ENCODE measurements around the gene CLCA2. TPM values are rescaled to one million over a fixed set of nuclear protein-coding genes. Genes with fewer than 3 reads are reported as not detected.

CLCA2 gene
- total and polyA plus RNA-seq, 10 donors = 0.02 to 0.06 TPM; not detected in 8

DNA sequence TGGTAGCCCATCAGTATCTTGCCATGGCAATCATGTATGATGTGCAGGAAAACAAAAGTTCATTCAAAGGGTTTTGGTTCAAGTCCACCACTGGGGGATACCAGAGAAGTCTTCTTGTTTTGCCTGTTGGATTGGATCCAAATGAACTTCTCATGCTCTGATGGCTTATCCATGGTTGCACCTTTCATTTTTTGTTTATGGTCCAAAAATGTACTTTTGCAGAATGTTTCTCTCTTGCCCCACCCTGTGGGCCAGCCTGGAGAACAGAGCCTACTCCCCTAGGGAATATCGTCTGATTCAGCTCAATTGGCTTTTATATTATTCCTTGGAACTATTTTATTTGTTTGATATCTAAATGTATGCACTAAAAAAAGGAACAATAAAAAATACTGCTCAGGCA, 24.7 kb downstream of the CLCA2 start:
- no peaks in the 10 kb centered on the region for H3K27me3 ChIP-seq (replicated peaks in 1 of 7)
- H3K27ac ChIP-seq = no peak overlapping the region
- no peaks in the 10 kb centered on the region for H3K4me1 ChIP-seq
- no peak for DNase-seq
- no peak overlapping the region for H3K4me3 ChIP-seq
- no peaks in the 10 kb centered on the region for H3K9me3 ChIP-seq
- 89 to 97% (median 94%) methylated on average over 1 of the region's 1 CpG for WGBS, 5 donors
- no peak for TF ChIP-seq POLR2AphosphoS5 (IDR thresholded peaks at IDR 0.05)
- TF ChIP-seq POLR2A (IDR thresholded peaks at IDR 0.05) = no peak
- TF ChIP-seq, protein P1, sequence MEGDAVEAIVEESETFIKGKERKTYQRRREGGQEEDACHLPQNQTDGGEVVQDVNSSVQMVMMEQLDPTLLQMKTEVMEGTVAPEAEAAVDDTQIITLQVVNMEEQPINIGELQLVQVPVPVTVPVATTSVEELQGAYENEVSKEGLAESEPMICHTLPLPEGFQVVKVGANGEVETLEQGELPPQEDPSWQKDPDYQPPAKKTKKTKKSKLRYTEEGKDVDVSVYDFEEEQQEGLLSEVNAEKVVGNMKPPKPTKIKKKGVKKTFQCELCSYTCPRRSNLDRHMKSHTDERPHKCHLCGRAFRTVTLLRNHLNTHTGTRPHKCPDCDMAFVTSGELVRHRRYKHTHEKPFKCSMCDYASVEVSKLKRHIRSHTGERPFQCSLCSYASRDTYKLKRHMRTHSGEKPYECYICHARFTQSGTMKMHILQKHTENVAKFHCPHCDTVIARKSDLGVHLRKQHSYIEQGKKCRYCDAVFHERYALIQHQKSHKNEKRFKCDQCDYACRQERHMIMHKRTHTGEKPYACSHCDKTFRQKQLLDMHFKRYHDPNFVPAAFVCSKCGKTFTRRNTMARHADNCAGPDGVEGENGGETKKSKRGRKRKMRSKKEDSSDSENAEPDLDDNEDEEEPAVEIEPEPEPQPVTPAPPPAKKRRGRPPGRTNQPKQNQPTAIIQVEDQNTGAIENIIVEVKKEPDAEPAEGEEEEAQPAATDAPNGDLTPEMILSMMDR (IDR thresholded peaks at IDR 0.05 in 8 of 11, conservative IDR thresholded peaks at IDR 0.05 in 3 of 11) = no peak
- no peaks in the 10 kb centered on the region for H3K36me3 ChIP-seq
- intact Hi-C loops (cut with DNase I; ENCODE audit: low total_unique reads) = no loop called here

DNA sequence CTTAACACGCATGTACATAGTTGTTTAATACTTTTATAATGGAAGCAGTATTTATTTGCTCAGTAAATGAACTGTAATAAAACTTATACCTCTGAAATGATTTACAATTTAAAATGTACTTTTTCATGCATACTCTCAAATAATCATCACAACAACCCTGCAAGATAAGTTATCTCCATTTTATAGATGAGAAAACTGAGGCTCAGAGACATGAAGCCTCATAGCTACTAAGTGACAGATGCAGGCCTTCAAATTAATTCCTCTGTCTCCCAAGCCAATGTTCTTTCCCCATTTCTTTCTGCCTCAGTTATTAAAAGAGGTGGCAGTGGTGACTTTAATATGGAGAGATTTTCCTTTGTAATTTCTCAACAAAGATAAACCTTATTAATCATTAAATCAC, 25.1 kb downstream of the CLCA2 start:
- WGBS, 5 donors = 94 to 100% (median 94%) methylated on average over 1 of the region's 1 CpG
- Histone ChIP-seq H3K27ac (no peak overlapping the region), H3K36me3 (no peaks in the 10 kb centered on the region), H3K27me3 (replicated peaks in 1 of 7) (no peaks in the 10 kb centered on the region), H3K9me3 (no peaks in the 10 kb centered on the region), H3K4me3 (no peak overlapping the region), H3K4me1 (no peaks in the 10 kb centered on the region)
- DNase-seq = no peak
- no peak for TF ChIP-seq POLR2AphosphoS5 (IDR thresholded peaks at IDR 0.05)
- intact Hi-C loops (cut with DNase I; ENCODE audit: low total_unique reads) = no loop called here

DNA sequence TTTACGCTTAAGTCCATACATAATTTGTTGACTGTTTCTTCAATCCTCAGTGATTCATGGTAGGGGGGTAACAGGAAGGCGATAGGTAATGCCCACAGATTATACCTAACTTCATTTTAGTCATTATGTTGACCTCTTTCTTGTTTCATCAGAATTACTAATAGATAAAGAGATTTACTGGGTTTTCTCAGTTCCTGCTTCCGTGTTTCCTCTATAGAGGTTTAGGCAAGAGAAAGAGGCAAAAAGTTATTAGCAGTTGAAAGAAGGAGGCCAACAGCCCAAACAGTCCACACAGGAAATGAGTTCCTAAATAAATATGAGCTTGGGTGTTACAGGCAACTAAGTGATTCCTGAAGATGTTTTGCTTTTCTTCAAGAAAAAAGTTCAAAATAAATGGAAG, 26.9 kb downstream of the CLCA2 start:
- intact Hi-C loops (cut with DNase I; ENCODE audit: low total_unique reads) = no loop called here
- Histone ChIP-seq H3K4me3 (no peak overlapping the region), H3K4me1 (no peaks in the 10 kb centered on the region), H3K27ac (no peak overlapping the region), H3K9me3 (no peaks in the 10 kb centered on the region), H3K36me3 (no peaks in the 10 kb centered on the region), H3K27me3 (replicated peaks in 1 of 7) (no peaks in the 10 kb centered on the region)
- no peak for DNase-seq
- WGBS, 5 donors = 61 to 64% (median 64%) methylated on average over 3 of the region's 3 CpGs
- no peak for TF ChIP-seq POLR2AphosphoS5 (IDR thresholded peaks at IDR 0.05)
- no peak for TF ChIP-seq POLR2A (IDR thresholded peaks at IDR 0.05)
- TF ChIP-seq, protein P1 (IDR thresholded peaks at IDR 0.05 in 8 of 11, conservative IDR thresholded peaks at IDR 0.05 in 3 of 11) = no peak

DNA sequence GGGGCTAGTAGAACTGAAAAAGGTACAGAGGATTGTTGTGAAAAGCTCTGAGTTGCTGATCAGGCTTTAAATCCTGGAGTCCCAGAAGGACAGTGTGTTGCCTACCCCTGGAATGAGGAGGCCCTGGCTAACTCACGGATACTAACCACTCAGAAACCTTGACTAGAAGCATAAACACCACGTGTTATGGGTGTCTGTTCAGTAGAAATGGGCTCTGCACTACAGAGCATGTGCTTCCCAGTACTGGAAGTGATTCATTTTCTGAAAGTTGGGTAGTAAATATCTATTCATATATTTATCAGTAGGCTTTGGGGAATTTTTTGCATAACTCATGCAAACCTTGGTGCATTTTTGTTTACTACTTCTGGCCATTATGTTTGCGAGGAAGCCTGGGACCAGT, 29.7 kb downstream of the CLCA2 start:
- H3K4me1 ChIP-seq = no peaks in the 10 kb centered on the region
- no peak overlapping the region for H3K4me3 ChIP-seq
- intact Hi-C loops (cut with DNase I; ENCODE audit: low total_unique reads) = no loop called here
- H3K9me3 ChIP-seq = no peaks in the 10 kb centered on the region
- no peak for DNase-seq
- WGBS, 5 donors = 75 to 88% (median 84%) methylated on average over 3 of the region's 3 CpGs
- H3K27ac ChIP-seq = no peak overlapping the region
- no peaks in the 10 kb centered on the region for H3K27me3 ChIP-seq (replicated peaks in 1 of 7)
- H3K36me3 ChIP-seq = no peaks in the 10 kb centered on the region
- TF ChIP-seq, protein P1 (IDR thresholded peaks at IDR 0.05 in 8 of 11, conservative IDR thresholded peaks at IDR 0.05 in 3 of 11) = no peak

DNA sequence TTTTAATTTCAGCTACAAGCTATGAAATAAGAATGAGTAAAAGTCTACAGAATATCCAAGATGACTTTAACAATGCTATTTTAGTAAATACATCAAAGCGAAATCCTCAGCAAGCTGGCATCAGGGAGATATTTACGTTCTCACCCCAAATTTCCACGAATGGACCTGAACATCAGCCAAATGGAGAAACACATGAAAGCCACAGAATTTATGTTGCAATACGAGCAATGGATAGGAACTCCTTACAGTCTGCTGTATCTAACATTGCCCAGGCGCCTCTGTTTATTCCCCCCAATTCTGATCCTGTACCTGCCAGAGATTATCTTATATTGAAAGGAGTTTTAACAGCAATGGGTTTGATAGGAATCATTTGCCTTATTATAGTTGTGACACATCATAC, 31.1 kb downstream of the CLCA2 start:
- H3K27ac ChIP-seq = no peak overlapping the region
- TF ChIP-seq POLR2AphosphoS5 (IDR thresholded peaks at IDR 0.05) (no peak), POLR2A (IDR thresholded peaks at IDR 0.05) (no peak)
- TF ChIP-seq, protein P1 (IDR thresholded peaks at IDR 0.05 in 8 of 11, conservative IDR thresholded peaks at IDR 0.05 in 3 of 11) = no peak
- no peaks in the 10 kb centered on the region for H3K9me3 ChIP-seq
- no peaks in the 10 kb centered on the region for H3K27me3 ChIP-seq (replicated peaks in 1 of 7)
- 65 to 93% (median 76%) methylated on average over 5 of the region's 5 CpGs for WGBS, 5 donors
- DNase-seq = no peak
- intact Hi-C loops (cut with DNase I; ENCODE audit: low total_unique reads) = no loop called here
- no peak overlapping the region for H3K4me3 ChIP-seq
- no peaks in the 10 kb centered on the region for H3K36me3 ChIP-seq
- no peaks in the 10 kb centered on the region for H3K4me1 ChIP-seq
